ENCODE measurements around the gene FOS. TPM values are rescaled to one million over a fixed set of nuclear protein-coding genes. Genes with fewer than 3 reads are reported as not detected.

Gene FOS
- total and polyA plus RNA-seq, 4 donors: 129 to 2,160 (median 329) TPM

GRCh38 chr14:75319021-75319420 is 40.4 kb downstream of the FOS start:
- H3K27ac ChIP-seq (ENCODE audit: low read depth in 1 of 2, low read length in 2 of 2): no peak overlapping the region
- no peaks in the 10 kb centered on the region for H3K36me3 ChIP-seq (ENCODE audit: control insufficient read depth in 1 of 2, insufficient read depth in 2 of 2, low read length in 1 of 2)
- DNase-seq: no peak
- H3K9me3 ChIP-seq (ENCODE audit: control insufficient read depth, low read length): no peaks in the 10 kb centered on the region
- H3K27me3 ChIP-seq (ENCODE audit: control insufficient read depth in 1 of 2, insufficient read depth in 2 of 2, low read length in 1 of 2): no peaks in the 10 kb centered on the region
- intact Hi-C loops (cut with DNase I): loop anchor here in 1 of 2 donors (10.0 kb wide), 1 partner anchor 106 kb away; the partner anchor contains the start of gene JDP2
- no peak for ATAC-seq (ENCODE audit: low FRiP score)
- WGBS, 2 donors: 95 to 96% methylated on average over 2 of the region's 2 CpGs
- H3K4me3 ChIP-seq (ENCODE audit: low read length in 2 of 2): no peak overlapping the region
- no peaks in the 10 kb centered on the region for H3K4me1 ChIP-seq (ENCODE audit: control insufficient read depth in 1 of 2, insufficient read depth in 2 of 2, low read length in 2 of 2)

GRCh38 chr14:75320196-75320595 is 41.6 kb downstream of the FOS start:
- Histone ChIP-seq H3K4me3 (ENCODE audit: low read length in 2 of 2) (no peak overlapping the region), H3K9me3 (ENCODE audit: control insufficient read depth, low read length) (no peaks in the 10 kb centered on the region), H3K27ac (ENCODE audit: low read depth in 1 of 2, low read length in 2 of 2) (no peak overlapping the region), H3K36me3 (ENCODE audit: control insufficient read depth in 1 of 2, insufficient read depth in 2 of 2, low read length in 1 of 2) (no peaks in the 10 kb centered on the region), H3K4me1 (ENCODE audit: control insufficient read depth in 1 of 2, insufficient read depth in 2 of 2, low read length in 2 of 2) (no peaks in the 10 kb centered on the region), H3K27me3 (ENCODE audit: control insufficient read depth in 1 of 2, insufficient read depth in 2 of 2, low read length in 1 of 2) (no peaks in the 10 kb centered on the region)
- ATAC-seq (ENCODE audit: low FRiP score) (no peak), DNase-seq (no peak)
- WGBS, 2 donors: 45 to 52% methylated on average over 7 of the region's 7 CpGs
- intact Hi-C loops (cut with DNase I): no loop called here

- ATAC-seq (ENCODE audit: low FRiP score) (no peak), DNase-seq (no peak)
- H3K9me3 ChIP-seq (ENCODE audit: control insufficient read depth, low read length): no peaks in the 10 kb centered on the region
- intact Hi-C loops (cut with DNase I): no loop called here
- no peaks in the 10 kb centered on the region for H3K36me3 ChIP-seq (ENCODE audit: control insufficient read depth in 1 of 2, insufficient read depth in 2 of 2, low read length in 1 of 2)
- no peaks in the 10 kb centered on the region for H3K4me1 ChIP-seq (ENCODE audit: control insufficient read depth in 1 of 2, insufficient read depth in 2 of 2, low read length in 2 of 2)
- no peak overlapping the region for H3K4me3 ChIP-seq (ENCODE audit: low read length in 2 of 2)
- WGBS, 2 donors: 92 to 95% methylated on average over 1 of the region's 1 CpG
- no peaks in the 10 kb centered on the region for H3K27me3 ChIP-seq (ENCODE audit: control insufficient read depth in 1 of 2, insufficient read depth in 2 of 2, low read length in 1 of 2)
- no peak overlapping the region for H3K27ac ChIP-seq (ENCODE audit: low read depth in 1 of 2, low read length in 2 of 2)
These were observed 44.1 kb downstream of the FOS start for GRCh38 chr14:75322746-75323145.

- H3K4me1 ChIP-seq (ENCODE audit: control insufficient read depth in 1 of 2, insufficient read depth in 2 of 2, low read length in 2 of 2): no peaks in the 10 kb centered on the region
- intact Hi-C loops (cut with DNase I): no loop called here
- H3K9me3 ChIP-seq (ENCODE audit: control insufficient read depth, low read length): no peaks in the 10 kb centered on the region
- WGBS, 2 donors: 62 to 64% methylated on average over 6 of the region's 6 CpGs
- H3K36me3 ChIP-seq (ENCODE audit: control insufficient read depth in 1 of 2, insufficient read depth in 2 of 2, low read length in 1 of 2): no peaks in the 10 kb centered on the region
- H3K27me3 ChIP-seq (ENCODE audit: control insufficient read depth in 1 of 2, insufficient read depth in 2 of 2, low read length in 1 of 2): no peaks in the 10 kb centered on the region
- no peak for ATAC-seq (ENCODE audit: low FRiP score)
- H3K4me3 ChIP-seq (ENCODE audit: low read length in 2 of 2): no peak overlapping the region
- DNase-seq: no peak
- no peak overlapping the region for H3K27ac ChIP-seq (ENCODE audit: low read depth in 1 of 2, low read length in 2 of 2)
These were observed 44.9 kb downstream of the FOS start for GRCh38 chr14:75323571-75323970.

GRCh38 chr14:75328558-75329155 is 50.0 kb downstream of the FOS start:
- Histone ChIP-seq H3K4me3 (ENCODE audit: low read length in 2 of 2) (no peak overlapping the region), H3K9me3 (ENCODE audit: control insufficient read depth, low read length) (no peaks in the 10 kb centered on the region), H3K36me3 (ENCODE audit: control insufficient read depth in 1 of 2, insufficient read depth in 2 of 2, low read length in 1 of 2) (no peaks in the 10 kb centered on the region), H3K27me3 (ENCODE audit: control insufficient read depth in 1 of 2, insufficient read depth in 2 of 2, low read length in 1 of 2) (no peaks in the 10 kb centered on the region), H3K4me1 (ENCODE audit: control insufficient read depth in 1 of 2, insufficient read depth in 2 of 2, low read length in 2 of 2) (no peaks in the 10 kb centered on the region), H3K27ac (ENCODE audit: low read depth in 1 of 2, low read length in 2 of 2) (no peak overlapping the region)
- DNase-seq (no peak), ATAC-seq (ENCODE audit: low FRiP score) (no peak)
- 71 to 86% methylated on average over 5 of the region's 5 CpGs for WGBS, 2 donors
- intact Hi-C loops (cut with DNase I): no loop called here

- no peaks in the 10 kb centered on the region for H3K36me3 ChIP-seq (ENCODE audit: control insufficient read depth in 1 of 2, insufficient read depth in 2 of 2, low read length in 1 of 2)
- intact Hi-C loops (cut with DNase I): no loop called here
- no peak for DNase-seq
- H3K27me3 ChIP-seq (ENCODE audit: control insufficient read depth in 1 of 2, insufficient read depth in 2 of 2, low read length in 1 of 2): no peaks in the 10 kb centered on the region
- H3K9me3 ChIP-seq (ENCODE audit: control insufficient read depth, low read length): no peaks in the 10 kb centered on the region
- no peak overlapping the region for H3K4me3 ChIP-seq (ENCODE audit: low read length in 2 of 2)
- no peak overlapping the region for H3K27ac ChIP-seq (ENCODE audit: low read depth in 1 of 2, low read length in 2 of 2)
- no peak for ATAC-seq (ENCODE audit: low FRiP score)
- H3K4me1 ChIP-seq (ENCODE audit: control insufficient read depth in 1 of 2, insufficient read depth in 2 of 2, low read length in 2 of 2): no peaks in the 10 kb centered on the region
These were observed 50.7 kb downstream of the FOS start for GRCh38 chr14:75329369-75329768.

GRCh38 chr14:75331471-75331870 is 52.8 kb downstream of the FOS start:
- DNase-seq (no peak), ATAC-seq (ENCODE audit: low FRiP score) (no peak)
- H3K4me1 ChIP-seq (ENCODE audit: control insufficient read depth in 1 of 2, insufficient read depth in 2 of 2, low read length in 2 of 2): no peaks in the 10 kb centered on the region
- 95 to 96% methylated on average over 1 of the region's 1 CpG for whole genome bisulfite sequencing, 2 donors
- no peak overlapping the region for H3K4me3 ChIP-seq (ENCODE audit: low read length in 2 of 2)
- intact Hi-C loops (cut with DNase I): no loop called here
- H3K36me3 ChIP-seq (ENCODE audit: control insufficient read depth in 1 of 2, insufficient read depth in 2 of 2, low read length in 1 of 2): no peaks in the 10 kb centered on the region
- no peaks in the 10 kb centered on the region for H3K9me3 ChIP-seq (ENCODE audit: control insufficient read depth, low read length)
- no peaks in the 10 kb centered on the region for H3K27me3 ChIP-seq (ENCODE audit: control insufficient read depth in 1 of 2, insufficient read depth in 2 of 2, low read length in 1 of 2)
- no peak overlapping the region for H3K27ac ChIP-seq (ENCODE audit: low read depth in 1 of 2, low read length in 2 of 2)

Other genes starting within 250 kb of the FOS start
- 10 to 100 TPM; 26.7 to 43.6 TPM for gene MLH3, start 227.4 kb upstream of the FOS start, total RNA-seq
- 10 to 100 TPM in 1 of 2 donors, 1 to 10 TPM in 1; 7.3 to 18.5 TPM for gene MLH3, start 227.4 kb upstream of the FOS start, polyA plus RNA-seq
- 10 to 100 TPM; 10.5 to 23.9 TPM for gene ACYP1, start 214.8 kb upstream of the FOS start, total RNA-seq
- 10 to 100 TPM; 11.3 to 21.6 TPM for gene ACYP1, start 214.8 kb upstream of the FOS start, polyA plus RNA-seq
- 1 to 10 TPM; 1.8 to 2.0 TPM for gene ZC2HC1C, start 209.2 kb upstream of the FOS start, total RNA-seq
- 1 to 10 TPM; 3.1 to 8.0 TPM for gene ZC2HC1C, start 209.2 kb upstream of the FOS start, polyA plus RNA-seq
- gene NEK9, start 151.8 kb upstream of the FOS start, total RNA-seq: 100 to 1,000 TPM in 1 of 2 donors, 10 to 100 TPM in 1; 75.9 to 104 TPM
- gene NEK9, start 151.8 kb upstream of the FOS start, polyA plus RNA-seq: 10 to 100 TPM; 19.5 to 47.7 TPM
- gene TMED10, start 102.2 kb upstream of the FOS start, total RNA-seq: 100 to 1,000 TPM; 249 to 277 TPM
- 100 to 1,000 TPM; 114 to 139 TPM for gene TMED10, start 102.2 kb upstream of the FOS start, polyA plus RNA-seq
- gene JDP2, start 149.2 kb downstream of the FOS start, total RNA-seq: 10 to 100 TPM; 48.3 to 50.2 TPM
- 10 to 100 TPM; 20.9 to 39.7 TPM for gene JDP2, start 149.2 kb downstream of the FOS start, polyA plus RNA-seq
- gene BATF, start 243.6 kb downstream of the FOS start, total RNA-seq: 1 to 10 TPM; 2.6 to 3.2 TPM
- 1 to 10 TPM; 2.1 to 8.0 TPM for gene BATF, start 243.6 kb downstream of the FOS start, polyA plus RNA-seq

Data from aorta (tissue), 5 donors.